Measurements from ENCODE around the gene TSPAN9. TPM values are rescaled to one million over a fixed set of nuclear protein-coding genes. Genes with fewer than 3 reads are reported as not detected.

The TSPAN9 gene
- total and polyA plus RNA-seq, 10 of the 15 experiments (the other 5 are each of a cell fraction or from before 2014, with no cell fraction given) = 0.03 to 1.0 (median 0.12) TPM; not detected in 5

DNA sequence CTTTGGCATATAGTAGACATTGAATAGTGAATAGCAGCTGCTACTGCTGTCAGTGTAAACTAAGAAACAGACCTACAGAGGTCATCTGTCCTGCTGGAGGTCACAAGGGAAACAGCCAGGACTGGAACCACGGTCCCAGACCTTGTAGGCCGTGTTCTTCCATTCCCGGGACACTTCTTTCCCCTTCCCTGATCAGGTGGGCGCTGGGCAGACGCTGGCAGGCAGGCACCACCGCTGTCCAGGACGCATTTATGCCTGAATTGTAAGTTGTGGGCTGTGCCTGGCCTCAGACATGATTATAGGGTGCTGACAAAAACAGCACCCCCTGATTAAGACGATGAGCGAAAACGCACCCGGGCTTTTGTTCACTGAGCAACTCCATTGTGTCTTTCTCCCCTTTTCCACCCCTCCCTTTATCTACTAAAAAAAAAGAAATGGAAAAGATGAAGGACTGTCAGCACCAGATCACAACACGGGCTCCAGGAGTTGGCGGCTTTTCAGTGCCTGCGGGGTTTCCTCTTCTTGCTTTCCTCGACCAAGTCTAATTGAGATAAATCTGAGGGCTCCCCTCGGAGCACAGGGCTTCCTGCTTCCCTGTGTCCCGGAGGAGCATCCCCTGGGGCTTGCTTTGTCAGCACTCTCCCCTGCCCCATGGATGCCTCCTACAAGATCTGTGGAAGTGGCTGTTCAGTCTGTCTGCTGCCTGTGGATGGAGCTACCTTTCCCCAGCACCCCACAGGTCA, 80.6 kb downstream of the TSPAN9 start (continued):
- TF ChIP-seq ATF7 (IDR thresholded peaks at IDR 0.05; ENCODE audit: low read depth) (no peak), PRDM15 (CRISPR knock-in tag; IDR thresholded peaks at IDR 0.05) (no peak), ETV6 (conservative IDR thresholded peaks at IDR 0.05 in 1 of 2, IDR thresholded peaks at IDR 0.05 in 1 of 2; ENCODE audit: borderline replicate concordance in 1 of 2, low read depth in 1 of 2) (no peak), STAT1 (conservative IDR thresholded peaks at IDR 0.05) (no peak), LARP7 (IDR thresholded peaks at IDR 0.05) (no peak), SPI1 (IDR thresholded peaks at IDR 0.05; ENCODE audit: borderline replicate concordance, insufficient read depth, low read depth, low read length) (no peak), NFXL1 (IDR thresholded peaks at IDR 0.05; ENCODE audit: borderline replicate concordance) (no peak)
